ENCODE data around the gene FNIP1. TPM values are rescaled to one million over a fixed set of nuclear protein-coding genes. Genes with fewer than 3 reads are reported as not detected.

FNIP1 gene
- total RNA-seq, 1 experiment from 2014 or later: 16.4 TPM

DNA sequence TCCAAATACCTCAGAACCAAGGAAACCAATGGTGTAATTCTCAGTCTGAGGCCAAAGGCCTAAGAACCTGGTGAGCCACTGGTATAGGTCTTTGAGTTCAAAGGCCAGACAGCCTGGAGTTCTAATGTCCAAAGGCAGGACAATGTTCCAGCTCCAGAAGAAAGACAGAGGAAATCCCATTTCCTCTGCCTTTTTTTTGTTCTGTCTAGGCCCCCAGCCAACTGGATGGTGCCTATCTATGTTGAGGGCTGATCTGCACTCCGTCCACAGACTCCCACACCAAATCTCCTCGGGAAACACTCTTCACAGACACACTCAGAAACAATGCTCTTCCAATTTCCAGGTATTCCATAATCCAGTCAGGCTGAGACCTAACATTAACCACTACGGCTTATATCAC, 30.1 kb downstream of the FNIP1 start:
- H3K36me3 ChIP-seq (ENCODE audit: control insufficient read depth in 1 of 2, insufficient read depth in 2 of 2, low read length in 2 of 2): peaks cover 0 to 4% of the 10 kb centered on the region in 2 experiments; a peak in 1 of 4 replicates
- H3K27me3 ChIP-seq (ENCODE audit: insufficient read depth, low read length): no peaks in the 10 kb centered on the region
- no peaks in the 10 kb centered on the region for H3K4me1 ChIP-seq (ENCODE audit: control insufficient read depth in 1 of 2, insufficient read depth in 2 of 2, low read length in 2 of 2)
- no peak for DNase-seq (ENCODE audit: low read depth, low spot score)
- no peak overlapping the region for H3K4me2 ChIP-seq (ENCODE audit: low read length)
- no peaks in the 10 kb centered on the region for H3K9me2 ChIP-seq (ENCODE audit: insufficient read depth)
- intact Hi-C loops (cut with micrococcal nuclease): no loop called here
- CTCF ChIA-PET: no interaction called here
- peaks cover 91% of the 10 kb centered on the region for H3K79me2 ChIP-seq (ENCODE audit: insufficient read depth, low read length)
- no peak overlapping the region for H3K27ac ChIP-seq (ENCODE audit: low read depth, low read length)
- no peak overlapping the region for H3K9ac ChIP-seq (ENCODE audit: low read length)
- no peak overlapping the region for H3K4me3 ChIP-seq (replicated peaks in 1 of 2; ENCODE audit: low read depth in 1 of 2, low read length in 2 of 2)
- no peak for ATAC-seq
- TF ChIP-seq SRF (IDR thresholded peaks at IDR 0.05; ENCODE audit: low read depth): no peak
- no peak for TF ChIP-seq CBX3 (IDR thresholded peaks at IDR 0.05; ENCODE audit: low read depth)
- no peak for TF ChIP-seq EGR1 (IDR thresholded peaks at IDR 0.05; ENCODE audit: low read depth)
- no peak for TF ChIP-seq POLR2A (IDR thresholded peaks at IDR 0.05; ENCODE audit: borderline replicate concordance, extremely low read depth, insufficient read depth, insufficient read length)
- TF ChIP-seq ZNF274 (IDR thresholded peaks at IDR 0.05; ENCODE audit: low read depth, low read length): no peak
- no peak for TF ChIP-seq RAD21 (IDR thresholded peaks at IDR 0.05; ENCODE audit: low read depth)
- no peak for TF ChIP-seq SP1 (IDR thresholded peaks at IDR 0.05; ENCODE audit: low read depth)
- no peak for TF ChIP-seq SIN3A (IDR thresholded peaks at IDR 0.05; ENCODE audit: low read depth)
- no peaks in the 10 kb centered on the region for H4K20me1 ChIP-seq (ENCODE audit: insufficient read depth)
- RAD21 ChIA-PET (ENCODE audit: low non-redundant PET in 1 of 2, low total read pairs in 2 of 2, uncharacterized antibody in 2 of 2, unreplicated experiment in 2 of 2): no interaction called here
- no peak overlapping the region for H2AFZ ChIP-seq (ENCODE audit: low read depth, low read length, poor library complexity, severe bottlenecking)
- POLR2A ChIA-PET: no interaction called here
- H3K9me3 ChIP-seq (ENCODE audit: control insufficient read depth in 1 of 2, insufficient read depth in 1 of 2, low read depth in 1 of 2, low read length in 2 of 2): no peaks in the 10 kb centered on the region; a peak in 1 of 4 replicates
- BruUV-seq (replicated peaks): no TSS peak

DNA sequence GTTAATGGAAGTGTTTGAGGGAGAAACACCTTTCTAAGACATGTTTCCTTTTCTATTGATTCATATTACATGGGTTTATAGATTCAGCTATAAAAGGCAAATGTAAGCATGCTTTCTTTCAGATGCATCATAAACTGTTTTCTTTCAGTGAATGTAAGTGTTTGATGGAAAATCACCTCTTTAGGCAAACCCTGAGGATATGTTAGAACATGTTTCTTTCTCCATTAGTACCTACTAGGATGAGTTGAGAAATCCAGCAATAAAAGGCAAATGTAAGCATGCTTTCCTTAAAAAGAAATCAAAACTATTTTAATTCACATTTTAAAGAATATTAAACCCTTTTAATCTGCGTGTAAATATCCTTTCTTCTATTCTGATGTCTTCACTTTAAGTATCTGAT, 31.6 kb downstream of the FNIP1 start:
- no peak overlapping the region for H3K4me2 ChIP-seq (ENCODE audit: low read length)
- H3K36me3 ChIP-seq (ENCODE audit: control insufficient read depth in 1 of 2, insufficient read depth in 2 of 2, low read length in 2 of 2): peaks cover 0 to 4% of the 10 kb centered on the region in 2 experiments; a peak in 1 of 4 replicates
- no peak overlapping the region for H2AFZ ChIP-seq (ENCODE audit: low read depth, low read length, poor library complexity, severe bottlenecking)
- intact Hi-C loops (cut with micrococcal nuclease): no loop called here
- H3K9me3 ChIP-seq (ENCODE audit: control insufficient read depth in 1 of 2, insufficient read depth in 1 of 2, low read depth in 1 of 2, low read length in 2 of 2): no peaks in the 10 kb centered on the region; a peak in 1 of 4 replicates
- H3K27me3 ChIP-seq (ENCODE audit: insufficient read depth, low read length): no peaks in the 10 kb centered on the region
- H3K79me2 ChIP-seq (ENCODE audit: insufficient read depth, low read length): peaks cover 91% of the 10 kb centered on the region
- no peak overlapping the region for H3K9ac ChIP-seq (ENCODE audit: low read length)
- no peak overlapping the region for H3K27ac ChIP-seq (ENCODE audit: low read depth, low read length)
- BruUV-seq (replicated peaks): no TSS peak
- RAD21 ChIA-PET (ENCODE audit: low non-redundant PET in 1 of 2, low total read pairs in 2 of 2, uncharacterized antibody in 2 of 2, unreplicated experiment in 2 of 2): no interaction called here
- no peaks in the 10 kb centered on the region for H3K4me1 ChIP-seq (ENCODE audit: control insufficient read depth in 1 of 2, insufficient read depth in 2 of 2, low read length in 2 of 2)
- DNase-seq (ENCODE audit: low read depth, low spot score): no peak
- H4K20me1 ChIP-seq (ENCODE audit: insufficient read depth): no peaks in the 10 kb centered on the region
- ATAC-seq: no peak
- CTCF ChIA-PET: no interaction called here
- no peak overlapping the region for H3K4me3 ChIP-seq (replicated peaks in 1 of 2; ENCODE audit: low read depth in 1 of 2, low read length in 2 of 2)
- no peaks in the 10 kb centered on the region for H3K9me2 ChIP-seq (ENCODE audit: insufficient read depth)
- POLR2A ChIA-PET: no interaction called here
- TF ChIP-seq SRF (IDR thresholded peaks at IDR 0.05; ENCODE audit: low read depth): no peak
- TF ChIP-seq, protein P1, sequence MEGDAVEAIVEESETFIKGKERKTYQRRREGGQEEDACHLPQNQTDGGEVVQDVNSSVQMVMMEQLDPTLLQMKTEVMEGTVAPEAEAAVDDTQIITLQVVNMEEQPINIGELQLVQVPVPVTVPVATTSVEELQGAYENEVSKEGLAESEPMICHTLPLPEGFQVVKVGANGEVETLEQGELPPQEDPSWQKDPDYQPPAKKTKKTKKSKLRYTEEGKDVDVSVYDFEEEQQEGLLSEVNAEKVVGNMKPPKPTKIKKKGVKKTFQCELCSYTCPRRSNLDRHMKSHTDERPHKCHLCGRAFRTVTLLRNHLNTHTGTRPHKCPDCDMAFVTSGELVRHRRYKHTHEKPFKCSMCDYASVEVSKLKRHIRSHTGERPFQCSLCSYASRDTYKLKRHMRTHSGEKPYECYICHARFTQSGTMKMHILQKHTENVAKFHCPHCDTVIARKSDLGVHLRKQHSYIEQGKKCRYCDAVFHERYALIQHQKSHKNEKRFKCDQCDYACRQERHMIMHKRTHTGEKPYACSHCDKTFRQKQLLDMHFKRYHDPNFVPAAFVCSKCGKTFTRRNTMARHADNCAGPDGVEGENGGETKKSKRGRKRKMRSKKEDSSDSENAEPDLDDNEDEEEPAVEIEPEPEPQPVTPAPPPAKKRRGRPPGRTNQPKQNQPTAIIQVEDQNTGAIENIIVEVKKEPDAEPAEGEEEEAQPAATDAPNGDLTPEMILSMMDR (IDR thresholded peaks at IDR 0.05 in 2 of 3, conservative IDR thresholded peaks at IDR 0.05 in 1 of 3; ENCODE audit: borderline replicate concordance in 1 of 3, insufficient read depth in 1 of 3, low read depth in 2 of 3, low read length in 2 of 3): no peak
- no peak for TF ChIP-seq CBX3 (IDR thresholded peaks at IDR 0.05; ENCODE audit: low read depth)
- no peak for TF ChIP-seq SP1 (IDR thresholded peaks at IDR 0.05; ENCODE audit: low read depth)
- TF ChIP-seq TCF7L2 (IDR thresholded peaks at IDR 0.05; ENCODE audit: borderline replicate concordance, extremely low read depth, insufficient read depth, insufficient read length): no peak
- no peak for TF ChIP-seq FOSL1 (IDR thresholded peaks at IDR 0.05; ENCODE audit: low read depth)
- TF ChIP-seq RAD21 (IDR thresholded peaks at IDR 0.05; ENCODE audit: low read depth): no peak
- TF ChIP-seq, protein P2, sequence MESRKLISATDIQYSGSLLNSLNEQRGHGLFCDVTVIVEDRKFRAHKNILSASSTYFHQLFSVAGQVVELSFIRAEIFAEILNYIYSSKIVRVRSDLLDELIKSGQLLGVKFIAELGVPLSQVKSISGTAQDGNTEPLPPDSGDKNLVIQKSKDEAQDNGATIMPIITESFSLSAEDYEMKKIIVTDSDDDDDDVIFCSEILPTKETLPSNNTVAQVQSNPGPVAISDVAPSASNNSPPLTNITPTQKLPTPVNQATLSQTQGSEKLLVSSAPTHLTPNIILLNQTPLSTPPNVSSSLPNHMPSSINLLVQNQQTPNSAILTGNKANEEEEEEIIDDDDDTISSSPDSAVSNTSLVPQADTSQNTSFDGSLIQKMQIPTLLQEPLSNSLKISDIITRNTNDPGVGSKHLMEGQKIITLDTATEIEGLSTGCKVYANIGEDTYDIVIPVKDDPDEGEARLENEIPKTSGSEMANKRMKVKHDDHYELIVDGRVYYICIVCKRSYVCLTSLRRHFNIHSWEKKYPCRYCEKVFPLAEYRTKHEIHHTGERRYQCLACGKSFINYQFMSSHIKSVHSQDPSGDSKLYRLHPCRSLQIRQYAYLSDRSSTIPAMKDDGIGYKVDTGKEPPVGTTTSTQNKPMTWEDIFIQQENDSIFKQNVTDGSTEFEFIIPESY (IDR thresholded peaks at IDR 0.05; ENCODE audit: extremely low read depth, insufficient replicate concordance, low read length): no peak
- no peak for TF ChIP-seq POLR2AphosphoS5 (IDR thresholded peaks at IDR 0.05; ENCODE audit: low read depth, low read length)
- TF ChIP-seq ZFX (IDR thresholded peaks at IDR 0.05): no peak
- TF ChIP-seq YY1 (IDR thresholded peaks at IDR 0.05; ENCODE audit: extremely low read depth, insufficient replicate concordance, low read depth, low read length): no peak
- TF ChIP-seq, protein P3, sequence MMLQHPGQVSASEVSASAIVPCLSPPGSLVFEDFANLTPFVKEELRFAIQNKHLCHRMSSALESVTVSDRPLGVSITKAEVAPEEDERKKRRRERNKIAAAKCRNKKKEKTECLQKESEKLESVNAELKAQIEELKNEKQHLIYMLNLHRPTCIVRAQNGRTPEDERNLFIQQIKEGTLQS (IDR thresholded peaks at IDR 0.05): no peak
- TF ChIP-seq EGR1 (IDR thresholded peaks at IDR 0.05; ENCODE audit: low read depth): no peak
- TF ChIP-seq EZH2phosphoT487 (IDR thresholded peaks at IDR 0.05; ENCODE audit: borderline replicate concordance): no peak
- no peak for TF ChIP-seq CEBPB (IDR thresholded peaks at IDR 0.05; ENCODE audit: low read depth)
- TF ChIP-seq POLR2A (IDR thresholded peaks at IDR 0.05; ENCODE audit: borderline replicate concordance, extremely low read depth, insufficient read depth, insufficient read length): no peak

Measured in HCT116 (cell line).